Suprapubic skin (tissue), 3 donors: Measurements from ENCODE around the gene PPP4R3C.

ENCODE experiments used
- CTCF ChIP-seq, 2 donors: fragments of 200-600 bp in 1 of 2; fragments of 450-650 bp in 1 of 2; sonication (generic) in 1 of 2; IDR thresholded peaks; one replicate each; pipeline ENCODE4 v1.5.1; 2016 to 2019; ENCODE audit warnings: antibody characterized with exemption in 2 of 2, mild to moderate bottlenecking in 1 of 2, moderate library complexity in 1 of 2
- EP300 ChIP-seq: sonication (generic); formaldehyde crosslinking; IDR thresholded peaks from one replicate; pipeline ENCODE4 v1.6.1; 2017; ENCODE audit warnings: antibody characterized with exemption
- POLR2A ChIP-seq, 2 donors: fragments of 450-650 bp; IDR thresholded peaks; one replicate each; pipeline ENCODE4 v1.6.1; 2017; ENCODE audit warnings: antibody characterized with exemption in 2 of 2, mild to moderate bottlenecking in 2 of 2, moderate library complexity in 2 of 2

GRCh38 chrX:27466051-27466450, 2.9 kb upstream of the PPP4R3C start:
- TF ChIP-seq POLR2A (IDR thresholded peaks at IDR 0.05): no peak
- no peak for TF ChIP-seq EP300
- TF ChIP-seq CTCF (IDR thresholded peaks at IDR 0.05): no peak
